Common myeloid progenitor, CD34-positive (primary cell): ENCODE results near the gene ITGB5.

ENCODE experiments used
- CTCF ChIA-PET: fragments of 350-600 bp; sonication (Branson Sonifier 250); formaldehyde crosslinking; loops from one replicate; lab custom pipeline; 2021; ENCODE audit warnings: antibody characterized with exemption; lab: Charles Lee
- POLR2A ChIA-PET: fragments of 350-600 bp; sonication (Branson Sonifier 250); formaldehyde crosslinking; loops from one replicate; lab custom pipeline; 2021; ENCODE audit warnings: antibody characterized with exemption; lab: Charles Lee
- DNase-seq, 3 donors: peaks; one replicate each; pipeline versions ENCODE4 v3.0.0 to v3.0.0-alpha.2; 2013
- H3K27ac ChIP-seq, 2 experiments: 1 replicate in 1 of 2; 2 replicates in 1 of 2; pipeline ENCODE4 v1.7.0; 2013; ENCODE audit warnings: inconsistent platforms in 2 of 2, low read length in 2 of 2, mild to moderate bottlenecking in 2 of 2, low read depth in 1 of 2, moderate library complexity in 1 of 2; ENCODE audit not compliant: severe bottlenecking in 2 of 2, insufficient read depth in 1 of 2, poor library complexity in 1 of 2
- H3K27me3 ChIP-seq, 5 experiments: replicated peaks in 2 of 5; 1 replicate in 3 of 5; 2 replicates in 2 of 5; pipeline versions ENCODE4 v1.6.1 to v1.7.0; 2013; ENCODE audit warnings: low read length in 4 of 5, mild to moderate bottlenecking in 2 of 5, moderate library complexity in 2 of 5, inconsistent platforms in 1 of 5; ENCODE audit not compliant: insufficient read depth in 5 of 5, control insufficient read depth in 4 of 5
- H3K36me3 ChIP-seq, 4 experiments: 1 replicate in 2 of 4; 2 replicates in 2 of 4; pipeline versions ENCODE4 v1.6.1 to v1.7.0; 2013; ENCODE audit warnings: low read length in 3 of 4, control low read depth in 1 of 4, mild to moderate bottlenecking in 1 of 4; ENCODE audit not compliant: control insufficient read depth in 4 of 4, insufficient read depth in 4 of 4
- H3K4me1 ChIP-seq, 4 experiments: 1 replicate in 3 of 4; 2 replicates in 1 of 4; pipeline versions ENCODE4 v1.6.1 to v1.7.1; 2013; ENCODE audit warnings: low read length in 3 of 4, mild to moderate bottlenecking in 3 of 4, control low read depth in 1 of 4, inconsistent platforms in 1 of 4, moderate library complexity in 1 of 4; ENCODE audit not compliant: control insufficient read depth in 4 of 4, insufficient read depth in 4 of 4; ENCODE audit errors: control extremely low read depth in 1 of 4
- H3K4me3 ChIP-seq, 7 experiments: 1 replicate in 4 of 7; 2 replicates in 3 of 7; pipeline versions ENCODE4 v1.5.1 to v1.7.0; 2013; ENCODE audit warnings: mild to moderate bottlenecking in 7 of 7, low read length in 6 of 7, moderate library complexity in 6 of 7, inconsistent platforms in 2 of 7, low read depth in 2 of 7, control low read depth in 1 of 7; ENCODE audit not compliant: insufficient read depth in 4 of 7, control insufficient read depth in 1 of 7; ENCODE audit errors: extremely low read depth in 1 of 7
- H3K9me3 ChIP-seq, 5 experiments: 1 replicate in 4 of 5; 2 replicates in 1 of 5; pipeline versions ENCODE4 v1.6.1 to v1.7.1; 2013; ENCODE audit warnings: low read length in 4 of 5, mild to moderate bottlenecking in 2 of 5, inconsistent platforms in 1 of 5, low read depth in 1 of 5, moderate library complexity in 1 of 5; ENCODE audit not compliant: control insufficient read depth in 4 of 5, insufficient read depth in 2 of 5; ENCODE audit errors: control extremely low read depth in 1 of 5
- WGBS: methylation state at CpG from one replicate; pipeline ENCODE4 v1.1.5; 2013; ENCODE audit not compliant: insufficient coverage; 5-methylcytosine and 5-hydroxymethylcytosine counted together

The ITGB5 gene

DNA sequence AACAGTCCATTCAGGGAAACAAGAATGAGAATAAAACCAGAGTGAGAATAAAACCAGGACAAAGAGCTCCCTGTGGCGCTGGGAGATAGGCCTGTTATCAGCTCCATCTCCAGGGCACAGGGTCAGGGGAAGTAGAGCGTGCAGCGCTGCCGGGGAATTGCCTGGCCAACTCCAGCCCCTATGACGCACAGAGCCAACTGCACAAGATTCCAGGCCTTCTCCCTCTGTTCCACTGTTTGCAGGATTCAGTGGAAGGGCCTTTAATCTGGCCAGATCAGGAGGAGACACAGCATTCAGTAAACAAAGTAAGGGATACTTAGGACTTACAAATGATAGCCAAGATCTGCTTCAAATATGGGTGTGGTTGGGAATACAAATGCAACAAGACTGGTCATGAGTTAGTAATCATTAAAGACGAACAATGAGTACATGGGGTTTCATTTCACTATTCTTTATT is 49.4 kb downstream of the ITGB5 start:
- no peaks in the 10 kb centered on the region for H3K36me3 ChIP-seq
- ChIA-PET CTCF (interaction anchor here (1.0 kb wide), 1 partner anchor 68 kb away, joined by 3 read pairs; no protein-coding TSS in a partner anchor), POLR2A (no interaction called here)
- no peak overlapping the region for H3K27ac ChIP-seq
- H3K9me3 ChIP-seq, result no peaks in the 10 kb centered on the region
- no peaks in the 10 kb centered on the region for H3K27me3 ChIP-seq
- no peak overlapping the region for H3K4me3 ChIP-seq
- 32% methylated on average over 5 of the region's 6 CpGs for WGBS
- peaks cover 0 to 25% (median 19%) of the 10 kb centered on the region in 4 experiments for H3K4me1 ChIP-seq
- peak in 1 of 3 donors; percentile 6 for DNase-seq

DNA sequence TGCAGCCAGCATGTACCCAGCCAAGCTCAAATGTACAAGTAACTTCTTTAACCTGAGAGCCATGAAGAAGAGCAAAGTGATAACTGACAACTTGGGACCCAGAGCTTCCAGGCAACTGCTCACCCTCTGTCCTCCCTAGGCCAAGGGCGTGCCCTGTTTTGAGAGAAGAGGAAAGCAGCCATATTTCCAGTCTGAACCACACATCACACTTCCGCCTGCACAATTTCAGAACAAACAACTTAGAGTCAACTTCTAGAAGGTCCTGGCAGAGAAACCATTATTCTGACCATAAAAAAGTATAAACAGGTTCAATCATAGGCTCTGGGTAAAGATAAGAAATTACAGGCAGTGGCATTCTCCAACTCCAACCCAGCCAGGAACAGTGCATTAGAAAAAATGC is 50.1 kb downstream of the ITGB5 start:
- H3K9me3 ChIP-seq, result no peaks in the 10 kb centered on the region
- H3K4me3 ChIP-seq, result no peak overlapping the region
- H3K4me1 ChIP-seq, result peaks cover 0 to 25% (median 19%) of the 10 kb centered on the region in 4 experiments
- no CpG with 5 or more reads among the region's 2 CpGs for WGBS
- POLR2A ChIA-PET, result no interaction called here
- H3K27ac ChIP-seq, result no peak overlapping the region
- CTCF ChIA-PET, result interaction anchor here (1.0 kb wide), 1 partner anchor 68 kb away, joined by 3 read pairs; no protein-coding TSS in a partner anchor
- no peaks in the 10 kb centered on the region for H3K36me3 ChIP-seq
- H3K27me3 ChIP-seq, result no peaks in the 10 kb centered on the region
- no peak for DNase-seq

DNA sequence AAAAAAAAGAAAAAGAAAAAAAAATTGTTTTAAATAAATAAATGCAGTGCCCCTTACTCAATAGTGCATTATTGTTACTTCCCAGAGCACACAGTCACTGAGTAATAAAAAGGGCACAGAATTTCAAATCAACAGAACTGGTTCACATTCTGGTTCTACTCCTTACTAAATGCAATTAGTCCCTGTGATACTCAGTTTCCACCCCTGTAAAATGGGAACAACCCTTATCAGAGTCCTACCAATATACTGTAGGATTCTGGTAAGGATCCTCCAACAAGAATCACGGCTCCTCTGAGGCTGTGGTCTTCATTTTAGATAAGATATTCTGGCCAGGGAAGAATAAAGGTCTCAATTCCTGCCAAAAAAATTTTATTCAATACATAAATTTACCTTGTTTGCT is 50.7 kb downstream of the ITGB5 start:
- WGBS, result no CpG with 5 or more reads among the region's 1 CpG
- Histone ChIP-seq H3K4me3 (no peak overlapping the region), H3K27ac (no peak overlapping the region), H3K9me3 (no peaks in the 10 kb centered on the region), H3K36me3 (no peaks in the 10 kb centered on the region), H3K27me3 (no peaks in the 10 kb centered on the region), H3K4me1 (peaks cover 0 to 25% (median 19%) of the 10 kb centered on the region in 4 experiments)
- POLR2A ChIA-PET, result no interaction called here
- CTCF ChIA-PET, result interaction anchor here (1.0 to 2.1 kb wide), 5 partner anchors 14 to 76 kb away, joined by 3 to 8 read pairs (median 4); no protein-coding TSS in a partner anchor
- no peak for DNase-seq

DNA sequence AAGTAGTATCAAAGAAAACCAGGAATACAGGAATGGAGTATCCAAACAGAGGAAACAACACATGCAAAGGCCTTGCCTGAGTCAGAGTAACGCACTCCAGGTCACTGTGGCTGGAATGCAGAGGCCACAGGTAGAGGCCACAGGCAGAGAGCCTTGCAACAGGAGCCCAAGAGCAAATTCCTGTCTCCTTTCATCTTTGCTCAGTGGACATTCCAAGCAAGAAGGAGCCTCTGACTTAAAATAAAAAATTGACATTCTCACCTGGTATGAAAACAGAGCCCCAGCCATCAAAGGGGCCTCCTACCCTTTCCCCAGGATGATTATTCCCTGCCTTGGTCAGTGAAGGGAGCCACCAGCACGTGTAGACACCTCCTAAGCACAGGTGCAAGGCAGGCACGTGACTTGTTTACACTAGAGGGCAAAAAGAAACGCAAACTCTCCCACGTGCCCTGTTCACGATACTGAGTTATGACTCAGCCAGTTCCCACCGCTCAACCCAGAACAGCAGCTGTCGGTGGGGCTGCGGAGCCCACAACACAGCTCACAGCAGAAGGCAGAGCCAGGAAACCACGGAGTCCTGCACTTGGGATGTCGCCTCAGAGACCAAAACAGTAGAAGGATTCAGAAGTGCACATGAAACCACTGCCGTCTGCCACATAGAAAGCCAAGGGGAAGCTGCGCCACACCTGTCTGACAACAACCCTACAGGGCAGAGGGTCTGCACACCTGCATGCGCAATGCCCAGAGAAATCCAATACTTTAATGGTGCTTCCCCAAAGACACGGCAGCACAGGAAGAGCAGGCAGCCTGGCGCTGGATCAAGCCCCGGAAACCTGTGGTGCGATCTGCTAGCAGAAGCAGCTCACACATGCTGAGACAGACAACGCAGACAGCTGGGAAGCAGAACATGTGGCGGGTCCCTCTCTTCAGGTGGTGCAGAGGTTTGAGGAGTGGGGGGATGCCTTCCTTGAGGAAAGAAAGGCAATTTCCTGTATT is 52.1 kb downstream of the ITGB5 start:
- WGBS, result 5% methylated on average over 17 of the region's 20 CpGs
- peak; percentile 90 to 98 (median 97) for DNase-seq
- peaks cover 0 to 25% (median 19%) of the 10 kb centered on the region in 4 experiments for H3K4me1 ChIP-seq
- POLR2A ChIA-PET, result no interaction called here
- peak overlapping the region in 5 of 7 experiments; percentile 38 to 67 (median 53) for H3K4me3 ChIP-seq
- no peaks in the 10 kb centered on the region for H3K9me3 ChIP-seq
- H3K36me3 ChIP-seq, result no peaks in the 10 kb centered on the region
- no peaks in the 10 kb centered on the region for H3K27me3 ChIP-seq
- H3K27ac ChIP-seq, result no peak overlapping the region
- CTCF ChIA-PET, result interaction anchor here (0.9 to 2.1 kb wide), 8 partner anchors 13 to 74 kb away, joined by 3 to 8 read pairs (median 3); no protein-coding TSS in a partner anchor

DNA sequence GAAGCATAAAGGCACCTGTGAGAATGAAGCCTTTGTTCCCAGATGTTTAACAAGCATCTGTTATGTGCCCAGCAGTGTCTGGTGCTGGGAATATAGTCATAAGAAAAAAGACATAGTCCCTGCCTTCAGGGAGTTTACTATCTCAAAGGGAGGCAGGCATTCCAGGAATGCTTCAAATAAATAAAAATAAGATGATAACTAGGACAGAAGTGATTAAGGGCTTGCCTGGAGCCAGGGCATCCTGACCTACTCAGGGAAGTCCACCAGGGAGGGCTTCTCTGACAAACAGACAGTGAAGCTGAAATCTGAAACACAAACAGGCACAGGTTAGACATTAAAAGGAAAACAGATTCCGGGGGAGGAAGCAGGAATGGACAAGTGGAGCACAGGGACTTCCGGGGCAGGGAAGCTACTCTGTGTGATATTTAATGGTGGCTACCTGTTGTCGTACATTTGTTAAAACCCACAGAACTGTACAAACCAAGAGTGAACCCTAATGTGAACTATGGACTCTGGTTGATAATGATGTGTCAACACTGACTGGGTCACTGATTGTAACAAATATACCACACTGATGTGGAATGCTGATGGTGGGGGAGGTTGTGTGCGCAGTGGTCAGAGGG is 53.3 kb downstream of the ITGB5 start:
- ChIA-PET POLR2A (no interaction called here), CTCF (no interaction called here)
- H3K4me1 ChIP-seq, result peaks cover 0 to 25% (median 21%) of the 10 kb centered on the region in 4 experiments
- H3K9me3 ChIP-seq, result no peaks in the 10 kb centered on the region
- H3K36me3 ChIP-seq, result no peaks in the 10 kb centered on the region
- H3K4me3 ChIP-seq, result no peak overlapping the region
- no peaks in the 10 kb centered on the region for H3K27me3 ChIP-seq
- WGBS, result 100% methylated on average over 3 of the region's 4 CpGs
- no peak overlapping the region for H3K27ac ChIP-seq
- DNase-seq, result no peak

DNA sequence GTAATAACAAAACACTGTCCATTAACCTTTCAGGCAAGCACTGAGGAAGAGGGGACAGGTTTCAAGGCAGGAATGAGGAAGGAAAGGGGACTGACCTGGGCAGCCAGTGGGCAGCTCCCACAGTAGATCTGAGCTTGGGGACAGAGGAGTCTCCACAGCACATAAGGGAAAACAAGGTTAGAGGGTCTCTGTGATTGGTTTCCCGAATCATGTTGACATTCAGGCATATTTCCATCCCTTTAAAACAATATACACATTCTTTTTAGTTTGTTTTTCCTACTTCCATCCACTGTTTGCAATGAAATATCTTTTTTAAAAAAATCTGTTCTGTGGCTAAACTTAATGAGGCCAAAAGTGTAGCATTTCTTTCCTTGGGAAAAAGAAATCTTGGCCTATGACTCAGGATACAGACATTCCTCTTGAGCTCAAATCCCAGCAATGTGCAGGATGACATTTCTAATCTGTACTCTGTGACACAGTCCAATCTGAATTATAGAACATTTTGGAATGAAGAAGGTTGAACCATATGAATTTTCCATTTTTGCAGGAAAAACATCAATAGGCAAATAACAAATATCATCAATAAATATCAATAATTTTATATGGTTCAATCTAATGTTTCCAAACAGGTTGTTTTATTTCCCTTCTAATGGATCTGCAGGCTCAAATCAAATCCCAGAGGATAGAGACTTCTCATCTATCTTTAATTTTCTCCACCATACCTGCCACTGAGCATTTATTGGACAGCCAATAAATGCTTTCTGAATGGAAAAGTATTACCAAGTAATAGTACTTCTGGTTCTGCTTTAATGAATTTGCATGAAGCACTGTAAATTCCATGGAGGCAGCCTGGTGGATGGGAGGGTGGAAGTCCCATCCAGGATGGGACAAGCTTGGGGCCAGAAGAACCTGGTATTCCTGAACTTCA is 54.1 kb downstream of the ITGB5 start:
- no peak overlapping the region for H3K27ac ChIP-seq
- no peak for DNase-seq
- no peaks in the 10 kb centered on the region for H3K36me3 ChIP-seq
- H3K9me3 ChIP-seq, result no peaks in the 10 kb centered on the region
- CTCF ChIA-PET, result interaction anchor here (0.7 kb wide), 1 partner anchor 68 kb away, joined by 3 read pairs; no protein-coding TSS in a partner anchor
- POLR2A ChIA-PET, result no interaction called here
- H3K27me3 ChIP-seq, result no peaks in the 10 kb centered on the region
- whole genome bisulfite sequencing, result no CpG with 5 or more reads among the region's 1 CpG
- peaks cover 0 to 25% (median 21%) of the 10 kb centered on the region in 4 experiments for H3K4me1 ChIP-seq
- H3K4me3 ChIP-seq, result no peak overlapping the region
